AG10803 (cell line): ENCODE results near the gene NMD3.

Source experiments
- DNase-seq: peaks from one replicate; pipeline ENCODE4 v3.0.0; 2010; ENCODE audit warnings: low read depth
- H3K4me3 ChIP-seq: 2 replicates; pipeline ENCODE4 v1.5.1; 2011; ENCODE audit warnings: mild to moderate bottlenecking, low read length, control low read depth
- TF ChIP-seq, protein P1 (sequence below): conservative IDR thresholded peaks from 2 replicates; pipeline ENCODE4 v1.5.1; 2011; ENCODE audit warnings: mild to moderate bottlenecking, low read length, control low read depth, inconsistent platforms

Gene NMD3

DNA sequence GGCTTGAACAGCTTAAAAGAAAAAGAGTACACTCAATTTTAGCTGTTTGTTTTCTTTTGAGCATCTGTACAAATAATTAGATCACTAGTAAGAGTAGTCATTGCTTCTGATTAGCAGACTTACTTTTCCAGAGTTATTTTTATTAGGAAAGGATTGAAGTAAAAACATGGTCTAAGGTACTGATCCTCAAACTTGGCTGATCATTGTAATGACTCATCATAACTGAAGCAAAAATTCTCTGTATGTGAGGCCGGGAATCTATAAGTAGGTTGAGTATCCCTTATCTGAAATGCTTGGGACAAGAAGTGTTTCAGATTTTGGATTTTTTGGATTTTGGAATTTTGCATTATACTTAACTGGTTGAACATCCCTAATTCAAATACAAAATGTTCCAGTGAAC lies 12.4 kb downstream of the NMD3 start:
- TF ChIP-seq, protein P1, sequence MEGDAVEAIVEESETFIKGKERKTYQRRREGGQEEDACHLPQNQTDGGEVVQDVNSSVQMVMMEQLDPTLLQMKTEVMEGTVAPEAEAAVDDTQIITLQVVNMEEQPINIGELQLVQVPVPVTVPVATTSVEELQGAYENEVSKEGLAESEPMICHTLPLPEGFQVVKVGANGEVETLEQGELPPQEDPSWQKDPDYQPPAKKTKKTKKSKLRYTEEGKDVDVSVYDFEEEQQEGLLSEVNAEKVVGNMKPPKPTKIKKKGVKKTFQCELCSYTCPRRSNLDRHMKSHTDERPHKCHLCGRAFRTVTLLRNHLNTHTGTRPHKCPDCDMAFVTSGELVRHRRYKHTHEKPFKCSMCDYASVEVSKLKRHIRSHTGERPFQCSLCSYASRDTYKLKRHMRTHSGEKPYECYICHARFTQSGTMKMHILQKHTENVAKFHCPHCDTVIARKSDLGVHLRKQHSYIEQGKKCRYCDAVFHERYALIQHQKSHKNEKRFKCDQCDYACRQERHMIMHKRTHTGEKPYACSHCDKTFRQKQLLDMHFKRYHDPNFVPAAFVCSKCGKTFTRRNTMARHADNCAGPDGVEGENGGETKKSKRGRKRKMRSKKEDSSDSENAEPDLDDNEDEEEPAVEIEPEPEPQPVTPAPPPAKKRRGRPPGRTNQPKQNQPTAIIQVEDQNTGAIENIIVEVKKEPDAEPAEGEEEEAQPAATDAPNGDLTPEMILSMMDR: no peak

GRCh38 chr3:161236240-161236639 lies 15.1 kb downstream of the NMD3 start:
- no peak for DNase-seq
- TF ChIP-seq, protein P1: no peak
- H3K4me3 ChIP-seq: no peak overlapping the region

More for the DNA sequence above, 12.4 kb downstream of the NMD3 start:
- DNase-seq: no peak
- no peak overlapping the region for H3K4me3 ChIP-seq

GRCh38 chr3:161239700-161240099 lies 18.6 kb downstream of the NMD3 start:
- TF ChIP-seq, protein P1: no peak
- no peak for DNase-seq
- no peak overlapping the region for H3K4me3 ChIP-seq

DNA sequence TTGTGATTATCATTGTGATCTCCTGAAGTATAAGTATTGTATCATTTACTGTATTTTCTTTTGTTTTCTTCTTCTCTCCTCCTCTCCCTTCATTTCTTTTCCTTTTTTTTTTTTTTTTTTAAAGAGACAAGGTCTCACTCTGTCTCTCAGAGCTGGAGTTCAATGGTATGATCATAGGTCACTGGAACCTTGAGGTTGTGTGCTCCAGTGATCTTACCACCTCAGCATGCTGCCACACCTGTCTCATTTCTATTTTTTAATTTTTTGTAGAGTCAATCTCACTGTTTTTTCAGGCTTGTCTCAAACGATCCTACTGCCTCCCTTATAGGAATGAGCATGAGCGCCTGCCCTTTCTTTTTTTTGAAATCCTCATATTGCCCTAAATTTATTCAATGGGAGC lies 23.4 kb downstream of the NMD3 start:
- no peak for DNase-seq
- no peak overlapping the region for H3K4me3 ChIP-seq
- TF ChIP-seq, protein P1: no peak

DNA sequence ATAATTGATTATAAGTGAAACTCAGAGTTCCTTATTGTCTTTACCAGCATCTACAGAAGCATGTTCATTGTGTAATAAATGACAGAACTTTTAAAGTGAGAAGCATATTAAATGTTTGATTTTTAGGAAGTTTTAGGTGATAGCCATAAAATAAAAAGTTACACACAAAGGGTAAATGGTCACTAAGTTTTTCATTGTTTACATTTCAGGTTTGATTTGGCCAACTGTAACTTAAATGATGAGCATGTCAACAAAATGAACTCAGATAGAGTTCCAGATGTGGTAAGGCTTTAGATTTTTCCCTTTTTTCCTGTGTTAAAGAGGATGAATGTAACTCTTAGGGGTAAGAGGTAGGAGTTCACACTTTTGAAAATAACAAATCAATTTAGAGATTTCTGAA lies 25.9 kb downstream of the NMD3 start:
- DNase-seq: no peak
- TF ChIP-seq, protein P1: no peak
- H3K4me3 ChIP-seq: no peak overlapping the region

DNA sequence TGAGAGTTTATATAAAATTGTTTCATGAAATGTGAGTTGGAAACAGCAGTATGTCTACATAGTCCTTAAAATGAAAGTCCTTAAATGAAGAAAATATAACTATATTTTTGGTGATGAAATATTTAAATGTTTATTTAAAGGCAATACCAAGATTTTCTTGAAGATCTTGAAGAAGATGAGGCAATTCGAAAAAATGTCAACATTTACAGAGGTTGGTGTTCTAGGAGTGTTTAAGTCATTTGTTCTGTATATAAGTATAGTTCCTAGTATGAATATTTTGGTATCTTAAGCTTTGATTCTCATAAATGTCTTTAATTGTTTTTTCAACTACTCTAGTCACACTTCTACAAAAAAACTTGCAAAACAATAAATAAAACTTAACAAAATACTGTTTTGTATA lies 29.0 kb downstream of the NMD3 start:
- no peak for DNase-seq
- no peak overlapping the region for H3K4me3 ChIP-seq
- TF ChIP-seq, protein P1: no peak

GRCh38 chr3:161251716-161252115 lies 30.6 kb downstream of the NMD3 start:
- DNase-seq: no peak
- TF ChIP-seq, protein P1: no peak
- no peak overlapping the region for H3K4me3 ChIP-seq
